Measurements from ENCODE around the gene TMEM100.
"Not testable (repeated sequence)": the region's sequence is repeated elsewhere in the genome, so short reads cannot be mapped to it uniquely, and the experiment has no call there.

TMEM100 gene

GRCh38 chr17:55690105-55690508, 32.6 kb downstream of the TMEM100 start:
- no peak for DNase-seq

GRCh38 chr17:55689672-55690071, 33.0 kb downstream of the TMEM100 start:
- no peak for DNase-seq

GRCh38 chr17:55688057-55688456, 34.6 kb downstream of the TMEM100 start:
- DNase-seq, result no peak

GRCh38 chr17:55687037-55687436, 35.6 kb downstream of the TMEM100 start:
- no peak for DNase-seq

GRCh38 chr17:55683550-55684315, 38.9 kb downstream of the TMEM100 start:
- no peak for DNase-seq

GRCh38 chr17:55681342-55681700, 41.3 kb downstream of the TMEM100 start:
- no peak for DNase-seq

- no peak for DNase-seq
Observed at GRCh38 chr17:55680686-55681341, 41.9 kb downstream of the TMEM100 start.

- no peak for DNase-seq
Observed at GRCh38 chr17:55677446-55677845, 45.2 kb downstream of the TMEM100 start.

- no peak for DNase-seq
Observed at GRCh38 chr17:55676274-55676673, 46.4 kb downstream of the TMEM100 start.

GRCh38 chr17:55673743-55674506, 48.7 kb downstream of the TMEM100 start:
- peak in 8 of 56 donors; percentile 1 to 11 (median 2) for DNase-seq

- DNase-seq, result no peak
Observed at GRCh38 chr17:55672585-55673501, 49.8 kb downstream of the TMEM100 start.

- DNase-seq, result not testable (repeated sequence)
Observed at GRCh38 chr17:55672010-55672409, 50.7 kb downstream of the TMEM100 start.
